Type B pancreatic cell (in vitro differentiated cells): Measurements from ENCODE around the gene SHISAL2A. TPM values are rescaled to one million over a fixed set of nuclear protein-coding genes. Genes with fewer than 3 reads are reported as not detected.
A peak's percentile ranks its signal among the peaks of the same experiment; 100 is the strongest.

Experiments used
- DNase-seq: peaks from one replicate; pipeline ENCODE4 v3.0.0; 2021; ENCODE audit warnings: mixed read lengths; ENCODE audit not compliant: unreplicated experiment; ENCODE audit errors: extremely low spot score
- H3K27ac Mint-ChIP-seq: 2 replicates; pipeline ENCODE4 v1.8.0; 2021; ENCODE audit warnings: mild to moderate bottlenecking, mixed read lengths
- H3K27me3 Mint-ChIP-seq: 2 replicates; pipeline ENCODE4 v1.8.0; 2021; ENCODE audit warnings: mixed read lengths
- H3K36me3 Mint-ChIP-seq: 2 replicates; pipeline ENCODE4 v1.8.0; 2021; ENCODE audit warnings: mixed read lengths
- H3K4me1 Mint-ChIP-seq: one replicate; pipeline ENCODE4 v1.8.0; 2021; ENCODE audit warnings: mixed read lengths; ENCODE audit not compliant: unreplicated experiment
- H3K4me3 Mint-ChIP-seq: 2 replicates; pipeline ENCODE4 v1.8.0; 2021; ENCODE audit warnings: mild to moderate bottlenecking, mixed read lengths
- H3K9me3 Mint-ChIP-seq: 2 replicates; pipeline ENCODE4 v1.8.0; 2021; ENCODE audit warnings: mixed read lengths
- CTCF ChIP-seq: fragments of 200-600 bp; sonication (generic); conservative IDR thresholded peaks from 2 replicates; pipeline ENCODE4 v1.5.0; 2021; ENCODE audit warnings: antibody characterized with exemption, mild to moderate bottlenecking
- total RNA-seq: library from RNA; stranded (reverse); gene quantifications from 2 replicates; pipeline ENCODE4 v1.2.1, GENCODE V29; 2021; ENCODE audit warnings: low replicate concordance

The SHISAL2A gene
- total RNA-seq, 1 donor from 2014 or later, result not detected

- TF ChIP-seq CTCF, result no peak
- DNase-seq, result no peak
- H3K4me3 Mint-ChIP-seq, result no peak overlapping the region
- no peaks in the 10 kb centered on the region for H3K36me3 Mint-ChIP-seq
- H3K9me3 Mint-ChIP-seq, result no peaks in the 10 kb centered on the region
- H3K27me3 Mint-ChIP-seq, result no peaks in the 10 kb centered on the region
- H3K4me1 Mint-ChIP-seq, result peaks cover 14% of the 10 kb centered on the region
- no peak overlapping the region for H3K27ac Mint-ChIP-seq
Measured at GRCh38 chr1:52670604-52671003, 37.6 kb downstream of the SHISAL2A start.

DNA sequence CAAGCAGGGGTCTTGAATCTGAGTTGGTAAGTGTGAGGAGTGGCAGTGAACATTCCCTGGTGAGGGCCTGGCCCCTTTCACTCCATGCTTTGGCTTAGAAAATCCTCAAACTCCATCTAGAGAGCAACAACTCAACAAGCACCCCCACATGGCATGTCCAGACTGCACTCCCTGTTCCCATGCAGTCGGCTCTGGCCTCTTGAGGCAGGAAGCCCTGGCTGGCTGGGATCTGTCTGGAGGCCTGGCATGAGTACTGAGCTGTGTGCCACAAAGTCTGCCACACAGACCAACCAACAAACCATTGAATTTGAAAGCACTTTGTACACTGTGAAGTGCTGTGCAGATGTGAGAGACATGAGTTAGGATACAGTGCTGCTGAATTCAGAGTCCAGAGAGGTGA, 40.0 kb downstream of the SHISAL2A start:
- H3K27ac Mint-ChIP-seq, result no peak overlapping the region

GRCh38 chr1:52673513-52673912, 40.5 kb downstream of the SHISAL2A start:
- Mint-ChIP-seq H3K36me3 (no peaks in the 10 kb centered on the region), H3K9me3 (no peaks in the 10 kb centered on the region), H3K4me3 (no peak overlapping the region), H3K27me3 (no peaks in the 10 kb centered on the region), H3K27ac (no peak overlapping the region), H3K4me1 (peaks cover 17% of the 10 kb centered on the region)
- no peak for DNase-seq
- no peak for TF ChIP-seq CTCF

More for the DNA sequence above, 40.0 kb downstream of the SHISAL2A start:
- no peaks in the 10 kb centered on the region for H3K36me3 Mint-ChIP-seq
- H3K4me1 Mint-ChIP-seq, result peaks cover 17% of the 10 kb centered on the region
- DNase-seq, result no peak
- H3K4me3 Mint-ChIP-seq, result no peak overlapping the region
- no peak for TF ChIP-seq CTCF
- H3K27me3 Mint-ChIP-seq, result no peaks in the 10 kb centered on the region
- no peaks in the 10 kb centered on the region for H3K9me3 Mint-ChIP-seq

- H3K9me3 Mint-ChIP-seq, result no peaks in the 10 kb centered on the region
- no peak for TF ChIP-seq CTCF
- no peak overlapping the region for H3K4me3 Mint-ChIP-seq
- no peaks in the 10 kb centered on the region for H3K36me3 Mint-ChIP-seq
- peaks cover 27% of the 10 kb centered on the region for H3K4me1 Mint-ChIP-seq
- no peaks in the 10 kb centered on the region for H3K27me3 Mint-ChIP-seq
- no peak for DNase-seq
- peak overlapping the region; percentile 76 for H3K27ac Mint-ChIP-seq
Measured at GRCh38 chr1:52674497-52675384, 41.8 kb downstream of the SHISAL2A start.

DNA sequence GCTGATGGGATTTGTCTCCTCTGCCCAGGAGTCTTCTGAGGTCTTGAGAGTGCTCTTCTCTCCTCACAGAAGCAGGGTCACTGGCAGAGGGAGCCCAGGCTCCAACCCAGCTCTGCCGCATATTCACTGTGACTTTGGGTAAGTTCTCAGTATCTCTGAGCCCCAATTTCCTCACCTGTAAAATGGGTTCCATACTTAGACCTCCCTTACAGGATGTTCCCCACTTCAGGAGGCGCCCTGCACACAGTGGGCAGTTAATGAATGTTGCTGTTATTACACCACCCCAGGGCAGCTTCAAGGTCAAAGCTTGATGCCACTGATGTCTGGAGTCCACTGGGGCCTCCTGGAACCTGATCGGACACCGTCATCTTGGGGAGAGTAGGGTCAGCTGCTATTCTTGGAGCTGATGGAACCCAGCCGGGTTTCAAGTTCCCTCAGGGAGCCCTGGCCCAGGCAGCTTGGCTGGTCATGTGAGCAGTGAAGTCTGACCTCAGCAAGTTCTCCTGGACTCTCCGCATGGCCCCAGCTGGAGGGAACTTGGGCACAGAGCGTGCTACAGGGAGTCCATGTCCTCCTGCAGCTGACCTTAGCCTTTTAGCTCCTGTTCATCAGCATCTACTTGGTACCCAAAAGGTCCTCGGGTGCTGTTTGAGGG, 43.4 kb downstream of the SHISAL2A start:
- Mint-ChIP-seq H3K4me1 (peaks cover 28% of the 10 kb centered on the region), H3K36me3 (no peaks in the 10 kb centered on the region), H3K9me3 (no peaks in the 10 kb centered on the region), H3K27me3 (no peaks in the 10 kb centered on the region), H3K4me3 (no peak overlapping the region), H3K27ac (no peak overlapping the region)
- no peak for DNase-seq
- no peak for TF ChIP-seq CTCF
